HT1080 (cell line): ENCODE measurements around the gene AGTRAP. TPM values are rescaled to one million over a fixed set of nuclear protein-coding genes. Genes with fewer than 3 reads are reported as not detected.

Source experiments
- DNase-seq: peaks from one replicate; pipeline ENCODE4 v3.0.0-alpha.2; 2015; ENCODE audit warnings: low read depth
- total RNA-seq: library from RNA; depleted of rRNA; stranded (reverse); fragments of >200 nt; shearing (Covaris generic); gene quantifications from 2 replicates; pipeline ENCODE4 v1.2.3, GENCODE V29; 2014

The AGTRAP gene
- total RNA-seq, 1 experiment from 2014 or later, result 69.3 TPM

DNA sequence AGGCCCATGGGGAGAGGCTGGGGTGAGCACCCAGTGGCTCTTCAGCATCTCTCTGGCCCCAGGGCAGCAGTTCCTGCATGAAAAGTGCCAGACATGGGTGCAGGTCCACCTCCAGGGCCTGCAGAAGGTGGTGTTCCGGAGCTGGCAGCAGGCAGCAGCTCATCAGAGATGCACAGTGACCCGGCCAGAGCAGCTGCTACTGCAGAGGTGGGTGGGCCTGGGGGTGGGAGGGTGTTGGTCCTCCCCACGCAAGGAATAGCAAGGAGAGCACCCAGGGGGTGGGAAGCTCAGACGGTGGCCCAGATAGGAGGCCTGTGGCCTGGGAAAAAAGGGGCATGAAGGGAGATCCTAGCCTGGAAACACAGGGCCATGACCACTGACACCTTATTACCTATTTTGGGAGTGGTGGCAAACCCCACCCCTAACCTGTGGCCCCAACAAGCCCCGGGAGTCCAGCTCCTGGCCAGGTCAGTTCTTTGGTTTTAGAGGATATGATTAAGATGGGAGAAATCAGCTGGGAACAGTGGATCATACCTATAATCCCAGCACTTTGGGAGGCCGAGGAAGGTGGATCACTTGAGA is 46.3 kb downstream of the AGTRAP start:
- DNase-seq, result no peak

DNA sequence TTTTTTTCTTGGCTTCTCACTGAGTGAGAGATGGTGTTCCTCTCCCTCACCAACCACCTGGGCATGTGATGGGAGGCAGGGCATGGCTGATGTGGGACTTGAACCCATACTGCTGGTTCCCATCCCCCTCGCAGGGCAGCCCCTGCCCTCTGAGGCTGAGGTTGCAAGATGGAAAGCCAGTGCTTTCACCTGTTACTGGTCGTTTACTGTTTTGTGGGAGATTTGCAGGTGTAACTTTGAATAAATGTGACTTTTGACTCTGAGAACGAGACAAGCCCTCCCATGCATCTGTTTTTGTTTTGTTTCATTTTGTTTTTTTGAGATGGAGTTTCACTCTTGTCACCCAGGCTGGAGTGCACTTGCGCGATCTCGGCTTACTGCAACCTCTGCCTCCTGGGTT is 47.6 kb downstream of the AGTRAP start:
- DNase-seq, result no peak

DNA sequence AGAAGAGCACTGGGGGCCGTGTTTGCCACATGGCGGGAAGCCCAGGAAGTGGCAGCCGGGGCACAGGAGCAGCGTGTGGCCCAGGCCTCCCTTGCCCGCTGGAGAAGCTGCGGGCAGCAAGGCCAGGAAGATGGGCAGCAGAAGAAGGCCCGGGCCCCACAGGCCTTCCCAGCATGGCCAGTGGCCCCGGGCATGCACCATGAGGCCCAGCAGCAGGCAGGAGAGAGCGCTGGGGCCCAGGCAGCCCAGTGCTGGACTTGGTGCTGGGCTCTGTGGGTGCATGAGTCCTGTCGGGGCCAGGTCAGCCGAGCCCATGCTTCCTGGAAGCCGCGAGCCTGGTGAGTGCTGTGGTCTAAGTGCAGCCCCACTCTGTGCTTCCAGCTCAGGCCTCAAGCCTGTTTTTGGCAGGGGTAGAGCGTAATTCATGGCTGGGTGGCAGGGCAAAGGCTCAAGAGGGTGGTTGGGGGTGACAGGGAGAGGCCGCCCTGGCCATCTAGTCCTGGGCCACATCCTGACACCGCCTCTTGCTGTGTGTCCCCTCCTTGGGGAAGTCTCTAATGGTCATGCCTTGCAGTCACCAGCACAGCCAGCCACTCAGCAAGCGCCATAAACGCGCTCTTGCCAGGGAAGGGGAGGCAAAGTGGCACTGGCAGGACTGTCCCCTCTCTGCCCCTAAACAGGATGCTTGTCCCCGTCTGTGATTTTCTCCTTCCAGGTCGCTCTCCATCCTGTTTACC is 48.5 kb downstream of the AGTRAP start:
- no peak for DNase-seq

DNA sequence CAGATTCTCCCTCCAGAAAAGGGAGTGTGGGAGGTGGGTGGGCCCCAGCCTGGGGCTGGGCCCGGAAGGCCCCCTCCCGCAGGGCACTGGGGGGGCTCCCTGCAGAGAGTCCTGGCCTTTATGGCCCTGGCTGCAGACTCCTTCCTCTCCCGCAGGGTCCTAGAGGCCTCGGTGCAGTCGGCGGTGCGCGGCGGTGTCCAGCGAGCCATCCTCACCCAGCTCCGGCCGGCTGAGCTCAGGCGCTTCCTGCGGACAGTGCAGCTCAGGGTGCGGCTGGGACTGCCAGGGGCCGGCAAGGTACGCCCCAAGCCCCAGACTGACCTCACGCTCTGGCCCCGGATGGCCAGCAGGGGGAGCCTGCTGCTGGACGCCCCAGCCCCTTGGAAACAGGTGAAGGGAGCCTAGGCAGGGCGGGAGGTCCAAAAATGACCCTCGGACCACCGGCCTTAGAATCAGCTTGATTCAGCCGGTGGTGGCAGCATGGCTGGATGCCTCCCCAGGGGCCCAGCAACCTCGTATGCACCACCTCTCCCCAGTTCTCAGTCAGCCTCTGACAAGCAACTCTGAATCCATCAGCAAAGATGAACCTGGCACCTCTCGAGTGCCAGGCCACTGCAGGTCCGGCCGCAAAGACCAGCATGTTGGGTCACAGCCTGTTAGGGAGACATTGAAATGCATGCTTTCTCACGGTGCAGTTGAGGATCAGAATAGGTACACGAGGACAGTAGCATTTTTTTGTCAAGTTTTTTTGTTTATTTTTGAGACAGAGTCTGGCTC is 49.2 kb downstream of the AGTRAP start:
- DNase-seq, result peak; percentile 46

DNA sequence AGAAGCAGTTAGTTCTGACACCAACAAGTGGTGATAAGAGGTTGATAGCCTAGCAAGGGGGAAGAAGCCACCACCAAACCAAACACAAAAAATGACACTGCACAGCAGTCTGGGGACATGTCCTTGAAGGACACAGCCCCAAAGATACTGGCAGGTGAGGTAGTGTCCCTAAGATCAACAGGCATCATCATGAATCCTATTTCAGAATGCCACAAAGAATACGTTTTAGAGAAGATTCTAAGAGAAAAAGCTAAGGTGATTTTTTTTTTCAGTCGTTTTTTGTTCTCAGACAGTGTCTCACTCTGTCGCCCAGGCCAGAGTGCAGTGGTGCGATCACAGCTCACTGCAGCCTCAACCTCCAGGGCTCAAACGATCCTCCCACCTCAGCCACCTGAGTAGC is 50.2 kb downstream of the AGTRAP start:
- no peak for DNase-seq

DNA sequence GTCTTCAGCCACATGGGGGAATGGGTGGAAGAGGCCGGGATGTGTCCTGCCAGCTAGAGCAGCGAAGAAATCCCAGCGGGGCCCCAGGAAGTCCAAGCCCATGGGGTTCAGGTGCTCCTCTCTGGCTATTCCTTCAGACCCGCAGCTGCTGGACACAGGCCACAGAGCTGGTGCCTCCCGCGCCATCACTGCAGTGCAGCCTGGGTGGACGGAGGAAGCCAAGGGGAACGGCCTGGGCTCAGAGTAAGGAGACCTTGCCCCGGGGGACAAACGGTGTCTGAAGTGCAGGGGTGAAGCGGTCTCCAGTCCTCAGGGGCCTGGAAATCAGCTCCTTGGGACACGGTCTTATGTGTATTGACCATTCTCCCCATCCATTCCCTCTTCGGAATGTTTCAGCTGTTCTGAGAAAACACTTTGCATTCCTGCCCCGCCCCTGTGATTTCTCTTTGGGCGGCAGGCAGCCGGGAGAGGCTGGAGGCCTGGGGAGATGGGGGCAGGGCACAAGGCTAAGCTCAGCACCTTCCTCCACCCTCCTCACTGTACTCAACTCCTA is 51.4 kb downstream of the AGTRAP start:
- no peak for DNase-seq

DNA sequence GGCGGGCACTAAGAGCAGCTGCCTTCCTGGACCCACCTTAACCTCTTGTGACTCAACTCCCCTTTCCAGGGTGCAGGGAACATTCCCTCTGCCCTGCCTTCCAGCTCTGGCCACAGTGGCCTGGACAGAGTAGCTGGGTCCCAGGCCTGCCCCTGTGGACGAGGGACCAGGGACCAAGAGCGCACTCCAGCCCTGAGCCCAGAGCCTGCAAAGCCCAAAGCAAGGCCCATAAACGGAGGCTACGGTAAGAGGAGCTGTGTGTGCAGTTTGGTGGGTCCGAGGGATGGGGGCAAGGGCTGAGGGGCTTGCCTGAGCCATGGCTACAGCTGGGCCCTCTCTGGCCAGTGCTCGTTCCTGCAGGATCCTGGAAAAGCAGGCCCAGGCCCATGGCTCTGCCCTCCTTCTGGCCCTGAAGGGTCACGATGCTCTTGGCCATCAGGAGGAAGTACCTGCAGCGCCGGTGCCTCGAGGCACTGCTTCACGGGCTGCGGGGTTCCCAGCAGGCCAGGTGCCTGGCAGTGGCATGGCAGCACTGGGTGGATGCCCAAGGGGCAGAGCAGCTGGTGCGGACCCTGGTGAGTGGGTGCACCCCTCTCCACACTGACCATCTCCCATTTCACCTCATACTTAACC is 52.0 kb downstream of the AGTRAP start:
- no peak for DNase-seq

DNA sequence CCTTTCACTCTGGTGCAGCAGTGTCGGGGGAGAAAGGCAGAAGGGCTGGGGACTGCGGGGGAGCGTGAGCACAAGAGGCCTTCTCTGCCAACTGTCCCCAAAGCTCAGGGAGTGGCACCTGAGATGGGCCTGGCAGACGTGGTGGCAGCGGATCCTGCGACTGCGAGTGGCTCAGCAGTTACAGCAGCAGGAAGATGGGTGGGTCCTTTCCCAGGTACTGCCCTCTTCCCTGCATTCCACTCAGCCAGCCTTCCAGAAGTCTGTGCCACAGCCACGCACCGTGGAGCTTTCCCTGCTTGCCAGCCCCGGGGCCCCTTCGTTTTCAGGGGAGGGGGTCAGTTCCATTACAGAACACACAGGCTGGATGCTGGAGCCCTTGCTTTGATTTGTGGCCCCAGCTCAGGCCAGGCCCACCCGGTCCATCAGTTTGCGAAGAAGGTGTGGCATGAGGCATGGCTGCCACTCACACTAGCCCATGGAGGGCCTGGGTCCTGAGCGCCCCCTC is 52.7 kb downstream of the AGTRAP start:
- no peak for DNase-seq

DNA sequence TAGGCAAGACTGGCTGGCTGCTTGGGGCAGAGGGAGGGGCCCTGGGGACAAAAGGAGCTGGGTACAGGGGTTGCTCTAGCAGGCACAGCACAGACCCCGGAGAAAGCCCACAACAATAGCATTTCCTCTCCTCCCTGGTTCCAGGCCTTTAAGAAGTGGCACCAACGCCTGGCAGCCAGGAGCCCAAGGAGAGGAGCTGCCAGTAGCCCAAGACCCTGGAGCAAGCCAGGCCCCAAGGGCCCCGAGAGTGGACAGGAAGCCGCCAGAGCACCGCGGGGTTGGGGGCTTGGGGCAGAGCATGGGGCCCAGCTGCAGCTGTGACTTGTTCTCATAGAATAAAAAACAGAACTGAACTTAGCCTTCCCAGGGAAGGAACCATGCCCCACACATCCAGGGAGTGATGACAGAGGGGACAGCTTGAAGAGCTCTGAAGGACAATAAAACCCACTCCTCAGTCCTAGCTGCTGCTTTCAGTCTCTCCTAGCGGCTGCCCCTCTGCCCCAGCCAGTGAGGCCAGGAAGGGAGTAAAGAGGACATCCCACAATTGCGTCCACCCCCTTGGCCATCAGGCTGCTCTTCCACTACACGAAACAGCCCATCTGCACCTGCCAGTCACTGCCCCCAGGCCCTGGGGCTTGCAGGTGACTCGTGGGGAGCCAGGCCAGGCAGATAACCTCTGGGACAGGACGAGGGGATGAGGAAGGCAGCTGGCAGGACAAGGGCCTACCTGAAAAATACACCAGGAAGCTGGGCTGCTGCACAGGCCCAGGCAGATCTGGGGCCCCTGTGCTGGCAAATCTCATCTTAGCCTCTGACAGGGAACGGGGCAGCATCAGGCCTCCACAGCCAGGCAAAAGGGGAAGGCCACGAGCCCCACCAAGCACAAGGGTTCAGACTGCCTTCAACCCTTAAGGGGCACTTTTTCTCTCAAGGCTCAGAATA is 53.5 kb downstream of the AGTRAP start:
- DNase-seq, result no peak

DNA sequence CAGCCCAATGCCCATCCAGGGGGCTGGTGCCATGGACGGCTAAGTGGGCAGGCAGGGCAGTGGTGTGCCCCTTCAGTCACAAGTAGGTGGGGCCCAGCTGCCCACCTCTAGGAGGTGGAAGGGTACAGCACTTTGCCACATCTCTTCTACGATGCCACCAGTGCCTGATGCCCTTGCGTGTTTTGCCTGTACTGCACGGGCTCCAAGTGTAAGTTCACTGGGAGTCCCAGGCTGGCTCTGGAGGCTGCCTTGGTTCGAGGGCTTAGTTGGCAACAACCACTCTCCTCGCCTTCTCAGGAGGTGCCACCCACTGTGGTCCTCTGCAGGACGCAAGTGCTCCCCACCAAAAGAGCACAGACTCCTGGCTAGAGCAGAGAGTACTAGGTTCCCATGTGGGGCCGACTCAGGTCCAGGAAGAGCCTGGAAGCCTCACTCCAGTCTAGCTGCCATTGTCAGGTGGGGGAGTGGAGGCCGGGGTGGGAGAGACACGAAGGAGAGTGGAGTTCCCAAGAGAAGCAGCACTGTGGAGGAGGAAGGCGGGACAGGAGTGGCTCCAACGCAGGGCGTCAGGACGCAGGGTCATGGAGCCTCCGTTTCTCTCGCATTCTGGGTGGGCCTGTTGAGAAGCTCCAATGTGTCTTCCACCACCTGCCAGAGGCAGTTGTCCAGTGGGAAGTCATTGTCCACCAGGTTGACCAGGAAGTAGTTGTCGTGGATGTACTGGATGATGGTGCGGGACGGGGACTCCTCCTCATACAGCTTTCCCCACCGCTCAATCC is 54.4 kb downstream of the AGTRAP start:
- no peak for DNase-seq

DNA sequence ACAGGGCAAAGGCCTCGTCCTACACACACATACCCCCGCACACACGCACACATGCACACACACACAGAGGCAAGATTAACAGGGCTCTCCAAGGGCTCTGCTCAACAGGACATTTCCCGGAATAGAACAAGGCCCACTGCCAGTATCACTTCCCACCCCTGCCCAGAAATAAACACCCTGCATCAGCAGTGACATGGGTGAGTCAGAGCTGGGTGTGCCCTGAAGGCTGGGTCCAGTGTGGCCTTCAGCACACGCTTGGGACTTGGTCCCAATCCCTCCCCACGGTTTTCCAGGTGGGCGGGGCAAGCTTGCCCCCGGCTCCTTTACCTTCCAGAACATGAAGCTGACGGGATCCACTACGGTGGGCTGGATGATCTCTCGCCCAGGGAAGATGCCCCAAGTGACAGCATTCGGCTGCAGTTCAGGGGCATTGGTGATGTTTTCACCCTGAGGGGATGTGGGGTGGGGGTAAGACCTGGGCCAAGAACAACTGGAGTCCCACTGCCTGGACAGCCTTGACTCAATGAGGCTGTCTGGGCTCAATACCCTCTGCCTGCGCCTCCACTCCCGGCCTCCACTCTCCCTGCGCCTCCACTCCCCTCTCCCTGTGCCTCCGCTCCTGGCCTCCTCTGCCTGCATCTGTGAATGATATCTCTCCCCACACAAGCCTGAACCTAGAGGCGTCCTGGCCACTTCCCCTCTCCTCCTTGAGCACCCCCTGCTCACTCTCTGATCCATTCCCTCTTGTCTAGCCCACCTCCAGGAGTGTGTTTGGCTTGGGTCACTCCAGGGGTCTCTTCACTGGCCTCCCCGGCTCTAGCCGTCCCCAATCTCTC is 55.2 kb downstream of the AGTRAP start:
- peak; percentile 82 for DNase-seq

DNA sequence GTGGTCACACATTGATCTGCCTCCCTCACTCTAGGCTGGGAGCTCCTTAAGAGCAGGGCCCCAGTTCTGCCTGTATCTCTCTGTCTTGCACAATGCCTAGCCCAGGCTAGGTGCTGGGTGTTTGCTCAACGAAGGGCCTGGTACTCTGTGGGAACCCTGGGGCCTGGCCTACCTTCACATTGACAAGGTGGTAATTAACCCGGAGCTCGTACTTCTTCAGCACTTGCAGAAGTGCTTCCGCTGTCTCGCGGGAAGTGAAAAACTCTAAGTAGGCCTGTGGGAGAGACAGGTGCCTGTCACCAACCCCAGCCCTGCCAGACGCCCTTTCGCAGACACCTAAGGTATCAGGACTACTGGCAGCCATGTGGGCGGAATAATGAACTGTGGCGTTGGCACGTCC is 56.2 kb downstream of the AGTRAP start:
- DNase-seq, result no peak

DNA sequence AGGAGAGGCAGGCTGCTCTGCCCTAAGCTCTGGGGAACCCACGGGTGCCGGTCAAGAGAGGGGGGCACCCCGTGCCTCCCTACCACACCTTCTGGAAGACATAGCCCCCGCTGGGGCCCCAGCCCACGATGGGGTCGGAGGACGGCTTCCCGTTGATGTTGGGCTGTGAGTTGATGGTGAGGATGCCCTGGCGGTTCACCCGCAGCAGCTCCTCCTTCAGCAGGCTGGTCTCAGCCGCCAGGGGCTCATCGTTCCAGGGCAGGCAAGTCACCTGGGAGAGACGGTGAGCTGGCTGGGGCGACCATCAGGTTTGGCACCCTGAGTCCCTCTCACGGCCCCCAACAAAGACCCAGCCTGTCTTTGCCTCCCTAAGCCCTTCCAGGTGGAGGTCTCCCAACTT is 57.9 kb downstream of the AGTRAP start:
- no peak for DNase-seq

DNA sequence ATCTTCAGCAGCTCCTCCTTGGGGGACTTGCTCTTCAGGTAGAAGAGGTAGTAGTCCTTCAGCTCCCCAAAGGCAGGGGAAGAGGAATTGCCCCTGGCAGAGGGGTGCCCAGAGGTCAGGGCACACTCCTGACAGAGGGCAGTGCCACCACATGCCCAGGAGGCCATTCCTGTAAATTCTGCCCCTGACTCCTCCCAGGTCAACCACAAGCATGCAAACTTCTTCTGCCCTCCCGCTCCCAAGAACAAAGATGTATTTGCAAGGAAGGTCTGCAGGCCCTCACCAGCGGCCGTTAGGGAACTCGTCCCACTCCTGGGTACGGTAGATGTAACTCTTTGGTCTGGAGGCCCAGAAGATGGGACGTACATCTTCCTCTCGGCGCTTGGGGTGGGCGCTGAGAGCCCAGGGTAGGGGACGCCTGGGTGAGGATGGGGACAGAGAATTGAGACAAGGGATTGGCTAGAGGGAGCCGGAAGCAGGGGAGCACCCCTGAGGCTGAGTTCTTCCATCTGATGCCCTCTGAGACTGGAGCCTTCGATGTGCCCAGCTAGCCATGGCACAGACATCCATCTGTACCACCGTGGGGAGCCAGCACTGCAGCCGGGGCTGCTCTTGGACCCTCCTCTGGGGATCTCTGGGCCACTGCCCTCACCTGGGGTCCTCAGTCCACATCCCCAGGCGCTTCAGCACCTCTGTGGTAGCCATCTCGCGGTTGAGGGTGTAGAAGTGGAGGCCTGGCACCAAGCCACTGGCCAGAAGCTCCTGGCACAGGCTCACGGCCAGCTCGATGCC is 58.7 kb downstream of the AGTRAP start:
- no peak for DNase-seq

DNA sequence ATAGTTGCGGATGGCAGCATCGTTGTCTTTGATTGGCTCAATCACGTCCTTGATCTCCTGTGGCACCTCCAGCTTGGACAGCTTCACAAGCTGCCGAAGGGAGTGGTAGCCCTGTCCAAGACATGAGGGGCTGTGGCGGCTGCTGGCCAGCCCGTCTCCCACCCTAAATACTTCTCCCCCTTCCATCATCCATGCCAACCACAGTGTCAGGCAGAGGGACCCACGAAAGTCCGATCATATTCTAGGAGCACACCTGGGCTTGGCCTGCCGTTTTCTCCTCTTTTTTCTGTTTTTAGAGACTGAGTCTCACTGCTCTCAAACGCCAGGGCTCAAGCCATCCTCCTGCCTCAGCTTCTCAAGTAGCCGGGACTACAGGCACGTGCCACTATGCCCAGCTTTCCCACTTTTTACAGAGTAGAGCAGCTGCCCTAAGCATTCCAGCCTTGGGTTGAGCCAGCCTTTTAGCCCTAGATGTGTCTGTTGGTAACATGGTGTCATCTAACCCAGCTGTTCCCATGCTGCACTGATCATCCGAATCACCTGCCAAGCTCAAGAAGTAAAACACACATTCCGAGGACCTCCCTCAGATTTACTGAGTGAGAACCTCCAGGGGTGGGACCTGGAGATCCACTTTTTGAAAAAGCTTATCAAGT is 59.4 kb downstream of the AGTRAP start:
- no peak for DNase-seq

DNA sequence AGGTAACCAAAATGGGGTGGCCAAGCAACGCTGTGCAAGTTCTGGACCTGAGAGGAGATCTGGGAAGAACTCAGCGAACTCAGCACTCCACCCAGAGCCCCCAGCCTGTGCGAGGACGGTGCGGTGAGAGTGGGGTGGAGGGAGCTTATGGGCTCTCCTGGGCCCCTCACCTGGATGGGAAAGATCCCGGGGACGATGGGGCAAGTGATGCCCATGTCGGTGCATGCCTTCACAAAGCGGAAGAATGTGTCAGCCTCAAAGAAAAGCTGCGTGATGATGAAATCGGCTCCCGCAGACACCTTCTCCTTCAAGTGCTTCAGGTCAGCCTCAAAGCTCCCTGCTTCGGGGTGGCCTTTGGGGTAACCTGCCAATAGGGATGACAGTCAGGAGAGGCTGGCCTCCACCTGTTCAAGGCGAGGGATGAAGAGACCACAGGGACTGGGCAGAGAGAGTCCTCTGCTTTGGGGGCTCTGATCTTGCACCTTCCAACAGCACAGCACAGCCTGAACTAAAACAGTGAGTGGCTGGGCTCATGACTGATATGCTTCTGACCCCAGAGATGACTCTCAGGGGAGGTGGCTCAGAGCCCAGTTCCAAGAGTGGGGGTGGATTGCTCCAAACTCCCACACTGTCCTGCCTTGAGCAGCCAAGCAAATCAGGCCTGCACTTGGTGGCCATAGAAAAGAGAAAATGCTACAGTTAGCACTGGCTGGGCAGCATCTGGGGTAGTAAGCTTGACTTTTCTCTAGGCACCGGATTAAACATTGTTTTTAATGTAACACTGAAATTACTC is 60.3 kb downstream of the AGTRAP start:
- peak; percentile 26 for DNase-seq
